Prostate gland (tissue), 2 donors: ENCODE measurements around the gene DIS3L2.

ENCODE experiments used
- CTCF ChIP-seq, 4 experiments: fragments of 200-600 bp in 2 of 4; fragments of 450-650 bp in 2 of 4; sonication (generic) in 2 of 4; IDR thresholded peaks; 1 replicate in 3 of 4; 2 replicates in 1 of 4; pipeline ENCODE4 v1.5.1; 2016 to 2019; ENCODE audit warnings: antibody characterized with exemption in 4 of 4, mild to moderate bottlenecking in 2 of 4, moderate library complexity in 2 of 4
- POLR2AphosphoS5 ChIP-seq: sonication (generic); formaldehyde crosslinking; IDR thresholded peaks from one replicate; pipeline ENCODE4 v1.6.1; 2017; ENCODE audit warnings: antibody characterized with exemption

- TF ChIP-seq POLR2AphosphoS5 (no peak), CTCF (IDR thresholded peaks at IDR 0.05) (no peak)
Observed at GRCh38 chr2:232102380-232102779, 140.9 kb downstream of the DIS3L2 start.
